CD4-positive, CD25-positive, alpha-beta regulatory T cell (primary cell): ENCODE data around the gene ACVR1C. TPM values are rescaled to one million over a fixed set of nuclear protein-coding genes. Genes with fewer than 3 reads are reported as not detected.
"Not testable (repeated sequence)": the region's sequence is repeated elsewhere in the genome, so short reads cannot be mapped to it uniquely, and the experiment has no call there.

Source experiments
- ATAC-seq, 2 donors: fragments of 150-1000 bp; cut with Tn5 transposase; one replicate each; pipeline ENCODE4 v1.10.0; 2021; ENCODE audit warnings: low read depth in 2 of 2, moderate number of reproducible peaks in 2 of 2, moderate library complexity in 1 of 2
- DNase-seq, 3 donors: peaks; one replicate each; pipeline versions ENCODE4 v3.0.0 to v3.0.0-alpha.2; 2012 to 2022; ENCODE audit warnings: mixed read lengths in 1 of 3
- H3K27ac ChIP-seq: one replicate; pipeline ENCODE4 v1.7.0; 2013; ENCODE audit warnings: mild to moderate bottlenecking, low read length; ENCODE audit not compliant: insufficient read depth, poor library complexity, severe bottlenecking
- H3K27me3 ChIP-seq: one replicate; pipeline ENCODE4 v1.7.0; 2013; ENCODE audit warnings: low read length; ENCODE audit not compliant: control insufficient read depth, insufficient read depth
- H3K36me3 ChIP-seq: one replicate; pipeline ENCODE4 v1.7.0; 2013; ENCODE audit warnings: mild to moderate bottlenecking, low read length, moderate library complexity; ENCODE audit not compliant: control insufficient read depth, insufficient read depth
- H3K4me1 ChIP-seq: 2 replicates; pipeline ENCODE4 v1.7.0; 2013; ENCODE audit warnings: mild to moderate bottlenecking, low read length; ENCODE audit not compliant: insufficient read depth, control insufficient read depth, poor library complexity, severe bottlenecking
- H3K4me3 ChIP-seq: one replicate; pipeline ENCODE4 v1.7.0; 2013; ENCODE audit warnings: low read depth, mild to moderate bottlenecking, low read length, moderate library complexity
- H3K9me3 ChIP-seq, 2 experiments: 1 replicate in 1 of 2; 2 replicates in 1 of 2; pipeline ENCODE4 v1.7.0; 2013; ENCODE audit warnings: low read length in 2 of 2, mild to moderate bottlenecking in 1 of 2, moderate library complexity in 1 of 2; ENCODE audit not compliant: control insufficient read depth in 2 of 2
- H3K27ac Mint-ChIP-seq, 3 donors: one replicate each; pipeline ENCODE4 v1.8.0; 2020 to 2022; ENCODE audit warnings: mild to moderate bottlenecking in 3 of 3, mixed read lengths in 3 of 3, moderate library complexity in 2 of 3
- H3K27me3 Mint-ChIP-seq: one replicate; pipeline ENCODE4 v1.8.0; 2022; ENCODE audit warnings: mild to moderate bottlenecking, mixed read lengths
- H3K36me3 Mint-ChIP-seq: one replicate; pipeline ENCODE4 v1.8.0; 2020; ENCODE audit warnings: mixed read lengths
- H3K4me1 Mint-ChIP-seq, 4 donors: one replicate each; pipeline ENCODE4 v1.8.0; 2020 to 2022; ENCODE audit warnings: mixed read lengths in 4 of 4, mild to moderate bottlenecking in 1 of 4
- H3K4me3 Mint-ChIP-seq, 4 donors: one replicate each; pipeline ENCODE4 v1.8.0; 2020 to 2022; ENCODE audit warnings: mild to moderate bottlenecking in 4 of 4, mixed read lengths in 4 of 4, moderate library complexity in 3 of 4
- H3K9me3 Mint-ChIP-seq, 7 donors: one replicate each; pipeline ENCODE4 v1.8.0; 2020 to 2022; ENCODE audit warnings: mixed read lengths in 7 of 7, mild to moderate bottlenecking in 3 of 7, moderate library complexity in 2 of 7
- polyA plus RNA-seq, 4 donors: library from polyadenylated mRNA; unstranded; fragments of 300-500 nt; fragmentation: Illumina TruSeq; gene quantifications; one replicate each; pipeline ENCODE4 v1.2.3, GENCODE V29; 2021
- total RNA-seq: library from RNA; stranded (reverse); gene quantifications from one replicate; pipeline ENCODE4 v1.2.3, GENCODE V29; 2022

ACVR1C gene
- total and polyA plus RNA-seq, 5 donors from 2014 or later: 0.05 to 1.1 (median 0.59) TPM

DNA sequence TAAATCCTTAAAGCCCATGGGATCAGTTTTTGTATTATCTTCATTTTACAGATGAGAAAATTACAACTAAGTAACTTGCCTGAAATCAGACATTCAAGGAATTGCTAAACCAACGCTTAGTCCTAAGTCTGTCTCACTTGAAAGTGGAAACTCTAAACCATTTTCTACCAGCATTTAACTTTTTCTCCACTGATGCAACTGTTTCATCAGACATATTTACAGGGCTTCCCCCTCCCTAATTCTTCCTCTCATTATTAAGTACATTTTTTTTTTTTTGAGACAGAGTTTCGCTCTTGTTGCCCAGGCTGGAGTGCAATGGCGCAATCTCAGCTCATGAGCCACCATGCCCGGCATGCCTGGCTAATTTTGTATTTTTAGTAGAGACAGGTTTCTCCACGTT lies 88.6 kb downstream of the ACVR1C start:
- no peak overlapping the region for H3K4me3 ChIP-seq
- no peaks in the 10 kb centered on the region for H3K4me1 ChIP-seq
- no peak overlapping the region for H3K27ac Mint-ChIP-seq
- H3K4me1 Mint-ChIP-seq: no peaks in the 10 kb centered on the region
- H3K27ac ChIP-seq: no peak overlapping the region
- no peaks in the 10 kb centered on the region for H3K36me3 Mint-ChIP-seq
- H3K9me3 ChIP-seq: no peaks in the 10 kb centered on the region
- H3K9me3 Mint-ChIP-seq: peaks cover 0 to 3% (median 0%) of the 10 kb centered on the region in 7 donors
- no peaks in the 10 kb centered on the region for H3K36me3 ChIP-seq
- peaks cover 4% of the 10 kb centered on the region for H3K27me3 ChIP-seq
- ATAC-seq (no peak), DNase-seq (no peak)
- no peak overlapping the region for H3K4me3 Mint-ChIP-seq
- H3K27me3 Mint-ChIP-seq: peaks cover 15% of the 10 kb centered on the region

DNA sequence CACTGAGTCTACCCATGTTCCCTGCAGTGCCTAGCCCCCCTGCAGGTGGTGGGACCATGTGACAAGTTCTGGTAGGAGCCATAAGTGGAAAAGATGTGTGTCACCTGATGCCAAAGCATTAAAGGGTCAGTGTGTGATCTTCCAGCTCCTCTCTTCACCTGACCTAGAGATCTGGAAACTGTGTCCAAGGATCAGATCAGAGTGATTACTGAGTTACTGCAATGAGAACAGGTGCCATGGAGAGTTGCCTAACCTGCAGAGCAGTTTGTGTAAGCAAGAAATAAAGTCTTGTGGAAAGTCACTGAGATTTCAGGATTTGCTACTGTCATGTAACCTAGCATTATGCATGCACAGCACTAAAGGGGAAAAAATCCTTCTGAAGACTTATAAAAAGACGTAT lies 90.6 kb downstream of the ACVR1C start:
- no peaks in the 10 kb centered on the region for H3K4me1 ChIP-seq
- DNase-seq (no peak), ATAC-seq (no peak)
- peaks cover 20% of the 10 kb centered on the region for H3K27me3 Mint-ChIP-seq
- H3K9me3 ChIP-seq: no peaks in the 10 kb centered on the region
- H3K36me3 Mint-ChIP-seq: no peaks in the 10 kb centered on the region
- no peak overlapping the region for H3K4me3 Mint-ChIP-seq
- no peak overlapping the region for H3K4me3 ChIP-seq
- peaks cover 4% of the 10 kb centered on the region for H3K27me3 ChIP-seq
- H3K36me3 ChIP-seq: no peaks in the 10 kb centered on the region
- H3K27ac Mint-ChIP-seq: no peak overlapping the region
- H3K9me3 Mint-ChIP-seq: peaks cover 0 to 3% (median 0%) of the 10 kb centered on the region in 7 donors
- H3K4me1 Mint-ChIP-seq: no peaks in the 10 kb centered on the region
- H3K27ac ChIP-seq: no peak overlapping the region

GRCh38 chr2:157536815-157537214 lies 91.8 kb downstream of the ACVR1C start:
- no peaks in the 10 kb centered on the region for H3K9me3 ChIP-seq
- H3K36me3 ChIP-seq: no peaks in the 10 kb centered on the region
- H3K4me3 ChIP-seq: no peak overlapping the region
- peaks cover 23% of the 10 kb centered on the region for H3K27me3 Mint-ChIP-seq
- no peaks in the 10 kb centered on the region for H3K4me1 Mint-ChIP-seq
- no peak overlapping the region for H3K27ac ChIP-seq
- H3K27me3 ChIP-seq: peaks cover 6% of the 10 kb centered on the region
- peaks cover 0 to 3% (median 0%) of the 10 kb centered on the region in 7 donors for H3K9me3 Mint-ChIP-seq
- H3K4me3 Mint-ChIP-seq: no peak overlapping the region
- H3K27ac Mint-ChIP-seq: no peak overlapping the region
- DNase-seq (no peak), ATAC-seq (no peak)
- H3K36me3 Mint-ChIP-seq: no peaks in the 10 kb centered on the region
- H3K4me1 ChIP-seq: no peaks in the 10 kb centered on the region

- no peaks in the 10 kb centered on the region for H3K36me3 ChIP-seq
- H3K27ac ChIP-seq: no peak overlapping the region
- H3K4me3 ChIP-seq: no peak overlapping the region
- no peak for DNase-seq
- peaks cover 17% of the 10 kb centered on the region for H3K27me3 ChIP-seq
- H3K36me3 Mint-ChIP-seq: no peaks in the 10 kb centered on the region
- H3K9me3 ChIP-seq: no peaks in the 10 kb centered on the region
- peaks cover 30% of the 10 kb centered on the region for H3K27me3 Mint-ChIP-seq
- H3K9me3 Mint-ChIP-seq: no peaks in the 10 kb centered on the region
- no peak overlapping the region for H3K4me3 Mint-ChIP-seq
- ATAC-seq: no peak
- no peaks in the 10 kb centered on the region for H3K4me1 ChIP-seq
- H3K4me1 Mint-ChIP-seq: no peaks in the 10 kb centered on the region
- no peak overlapping the region for H3K27ac Mint-ChIP-seq
Measured at GRCh38 chr2:157528963-157529751, 99.5 kb downstream of the ACVR1C start.

- ATAC-seq (no peak), DNase-seq (no peak)
- H3K4me3 Mint-ChIP-seq: no peak overlapping the region
- H3K4me1 ChIP-seq: no peaks in the 10 kb centered on the region
- H3K36me3 ChIP-seq: no peaks in the 10 kb centered on the region
- peaks cover 21% of the 10 kb centered on the region for H3K27me3 Mint-ChIP-seq
- no peak overlapping the region for H3K4me3 ChIP-seq
- peaks cover 0 to 2% (median 0%) of the 10 kb centered on the region in 7 donors for H3K9me3 Mint-ChIP-seq
- no peaks in the 10 kb centered on the region for H3K4me1 Mint-ChIP-seq
- no peaks in the 10 kb centered on the region for H3K36me3 Mint-ChIP-seq
- H3K9me3 ChIP-seq: no peaks in the 10 kb centered on the region
- H3K27ac ChIP-seq: no peak overlapping the region
- H3K27ac Mint-ChIP-seq: no peak overlapping the region
- H3K27me3 ChIP-seq: peaks cover 20% of the 10 kb centered on the region
Measured at GRCh38 chr2:157526070-157526469, 102.6 kb downstream of the ACVR1C start.

- Histone ChIP-seq H3K27me3 (peaks cover 15% of the 10 kb centered on the region), H3K4me3 (no peak overlapping the region), H3K36me3 (no peaks in the 10 kb centered on the region), H3K4me1 (no peaks in the 10 kb centered on the region), H3K27ac (no peak overlapping the region), H3K9me3 (no peaks in the 10 kb centered on the region)
- no peaks in the 10 kb centered on the region for H3K36me3 Mint-ChIP-seq
- no peaks in the 10 kb centered on the region for H3K4me1 Mint-ChIP-seq
- H3K4me3 Mint-ChIP-seq: no peak overlapping the region
- H3K27ac Mint-ChIP-seq: no peak overlapping the region
- peaks cover 21% of the 10 kb centered on the region for H3K27me3 Mint-ChIP-seq
- DNase-seq (no peak), ATAC-seq (no peak)
- peaks cover 0 to 2% (median 0%) of the 10 kb centered on the region in 7 donors for H3K9me3 Mint-ChIP-seq
Measured at GRCh38 chr2:157523270-157524247, 105.1 kb downstream of the ACVR1C start.

DNA sequence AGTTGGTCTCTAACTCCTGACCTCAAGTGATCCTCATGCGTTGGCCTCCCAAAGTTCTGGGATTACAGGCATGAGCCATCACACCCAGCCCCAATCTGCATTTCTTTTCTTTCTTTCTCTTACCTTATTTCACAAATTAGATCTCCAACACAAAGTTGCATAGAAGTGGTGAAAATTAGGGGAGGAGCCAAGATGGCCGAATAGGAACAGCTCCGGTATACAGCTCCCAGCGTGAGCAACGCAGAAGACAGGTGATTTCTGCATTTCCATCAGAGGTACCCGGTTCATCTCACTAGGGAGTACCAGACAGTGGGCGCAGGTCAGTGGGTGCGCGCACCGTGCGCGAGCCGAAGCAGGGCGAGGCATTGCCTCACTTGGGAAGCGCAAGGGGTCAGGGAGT lies 113.7 kb downstream of the ACVR1C start:
- not testable (repeated sequence) for H3K27ac ChIP-seq, H3K4me1 ChIP-seq, ATAC-seq, H3K9me3 Mint-ChIP-seq, H3K27me3 ChIP-seq, H3K4me1 Mint-ChIP-seq, H3K36me3 ChIP-seq, H3K36me3 Mint-ChIP-seq, H3K4me3 ChIP-seq, H3K9me3 ChIP-seq, DNase-seq, H3K27ac Mint-ChIP-seq, H3K4me3 Mint-ChIP-seq
- peaks cover 38% of the 10 kb centered on the region for H3K27me3 Mint-ChIP-seq
